ENCODE results near the gene COL27A1. TPM values are rescaled to one million over a fixed set of nuclear protein-coding genes. Genes with fewer than 3 reads are reported as not detected.

Gene COL27A1
- polyA plus RNA-seq, 1 donor (not counting 4 experiments of a cell fraction or from before 2014, with no cell fraction given), result 14.0 TPM

GRCh38 chr9:114229295-114229694, 74.0 kb downstream of the COL27A1 start:
- no peak for TF ChIP-seq CTCF (optimal IDR thresholded peaks at IDR 0.05 in 1 of 3, IDR thresholded peaks at IDR 0.05 in 1 of 3, conservative IDR thresholded peaks at IDR 0.05 in 1 of 3; ENCODE audit: extremely low read depth in 1 of 3, insufficient read depth in 2 of 3, low read length in 3 of 3)
- TF ChIP-seq EZH2 (IDR thresholded peaks at IDR 0.05; ENCODE audit: low read length), result no peak
- Histone ChIP-seq H3K9me3 (ENCODE audit: control insufficient read depth, low read depth, low read length) (no peaks in the 10 kb centered on the region), H2AFZ (ENCODE audit: control insufficient read depth, low read length) (no peak overlapping the region), H3K4me3 (ENCODE audit: control insufficient read depth in 2 of 3, extremely low read depth in 1 of 3, insufficient read depth in 2 of 3, low read depth in 1 of 3, low read length in 3 of 3) (no peak overlapping the region), H3K4me2 (ENCODE audit: control insufficient read depth, extremely low read depth, insufficient read depth, low read depth, low read length) (no peak overlapping the region), H3K79me2 (ENCODE audit: control insufficient read depth, insufficient read depth, low read length) (no peaks in the 10 kb centered on the region), H4K20me1 (ENCODE audit: control insufficient read depth, extremely low read depth, insufficient read depth, low read length) (no peaks in the 10 kb centered on the region), H3K36me3 (ENCODE audit: control insufficient read depth in 2 of 2, extremely low read depth in 1 of 2, insufficient read depth in 2 of 2, low read length in 2 of 2) (peaks cover 7 to 15% of the 10 kb centered on the region in 2 experiments), H3K27ac (ENCODE audit: control insufficient read depth, insufficient read depth, low read length) (no peak overlapping the region), H3K9me1 (ENCODE audit: control insufficient read depth, extremely low read depth, insufficient read depth, low read length) (no peaks in the 10 kb centered on the region), H3K4me1 (ENCODE audit: control insufficient read depth, extremely low read depth, insufficient read depth, low read length) (peaks cover 20% of the 10 kb centered on the region), H3K27me3 (ENCODE audit: control insufficient read depth, extremely low read depth, insufficient read depth, low read length) (no peaks in the 10 kb centered on the region), H3K9ac (ENCODE audit: control insufficient read depth, extremely low read depth, insufficient read depth, low read length) (no peak overlapping the region)
- FAIRE-seq, result no peak
- DNase-seq (ENCODE audit: low read depth, low spot score), result no peak
- dilution Hi-C loops (cut with MboI; ENCODE audit: extremely low pct_ligation_motif_present, low sequenced_read_pairs), result no loop called here

GRCh38 chr9:114230068-114230467, 74.7 kb downstream of the COL27A1 start:
- no peak overlapping the region for H3K4me3 ChIP-seq (ENCODE audit: control insufficient read depth in 2 of 3, extremely low read depth in 1 of 3, insufficient read depth in 2 of 3, low read depth in 1 of 3, low read length in 3 of 3)
- no peak for DNase-seq (ENCODE audit: low read depth, low spot score)
- H2AFZ ChIP-seq (ENCODE audit: control insufficient read depth, low read length), result no peak overlapping the region
- peaks cover 11 to 15% of the 10 kb centered on the region in 2 experiments for H3K36me3 ChIP-seq (ENCODE audit: control insufficient read depth in 2 of 2, extremely low read depth in 1 of 2, insufficient read depth in 2 of 2, low read length in 2 of 2)
- H3K4me2 ChIP-seq (ENCODE audit: control insufficient read depth, extremely low read depth, insufficient read depth, low read depth, low read length), result no peak overlapping the region
- H3K79me2 ChIP-seq (ENCODE audit: control insufficient read depth, insufficient read depth, low read length), result no peaks in the 10 kb centered on the region
- TF ChIP-seq EZH2 (IDR thresholded peaks at IDR 0.05; ENCODE audit: low read length), result no peak
- TF ChIP-seq CTCF (optimal IDR thresholded peaks at IDR 0.05 in 1 of 3, IDR thresholded peaks at IDR 0.05 in 1 of 3, conservative IDR thresholded peaks at IDR 0.05 in 1 of 3; ENCODE audit: extremely low read depth in 1 of 3, insufficient read depth in 2 of 3, low read length in 3 of 3), result no peak
- H3K4me1 ChIP-seq (ENCODE audit: control insufficient read depth, extremely low read depth, insufficient read depth, low read length), result peaks cover 12% of the 10 kb centered on the region
- no peak overlapping the region for H3K9ac ChIP-seq (ENCODE audit: control insufficient read depth, extremely low read depth, insufficient read depth, low read length)
- no peaks in the 10 kb centered on the region for H3K27me3 ChIP-seq (ENCODE audit: control insufficient read depth, extremely low read depth, insufficient read depth, low read length)
- dilution Hi-C loops (cut with MboI; ENCODE audit: extremely low pct_ligation_motif_present, low sequenced_read_pairs), result no loop called here
- H3K27ac ChIP-seq (ENCODE audit: control insufficient read depth, insufficient read depth, low read length), result no peak overlapping the region
- H4K20me1 ChIP-seq (ENCODE audit: control insufficient read depth, extremely low read depth, insufficient read depth, low read length), result no peaks in the 10 kb centered on the region
- FAIRE-seq, result no peak
- H3K9me3 ChIP-seq (ENCODE audit: control insufficient read depth, low read depth, low read length), result no peaks in the 10 kb centered on the region
- no peaks in the 10 kb centered on the region for H3K9me1 ChIP-seq (ENCODE audit: control insufficient read depth, extremely low read depth, insufficient read depth, low read length)

Data from keratinocyte (primary cell).